GM13977 (cell line): ENCODE results near the gene PANK1.

Experiments
- DNase-seq: peaks from one replicate; pipeline ENCODE4 v3.0.0; 2012; ENCODE audit warnings: low spot score
- CTCF ChIP-seq: IDR thresholded peaks from 2 replicates; pipeline ENCODE4 v1.5.1; 2012; ENCODE audit warnings: mild to moderate bottlenecking, control low read depth; ENCODE audit not compliant: insufficient read depth; ENCODE audit errors: extremely low read depth, missing control alignments
- in situ Hi-C: fragments of 300-500 bp; cut with MboI; formaldehyde crosslinking; loops from one replicate; pipeline ENCODE4 v1.12.0; 2022; ENCODE audit warnings: low sequenced_read_pairs, low pct_unique_long_range_greater_than_20kb, mixed read lengths, inconsistent platforms; ENCODE audit not compliant: unreplicated experiment

PANK1 gene

GRCh38 chr10:89683883-89684282, 38.8 kb upstream of the PANK1 start:
- TF ChIP-seq CTCF, result no peak
- DNase-seq, result no peak
- in situ Hi-C loops, result no loop called here

DNA sequence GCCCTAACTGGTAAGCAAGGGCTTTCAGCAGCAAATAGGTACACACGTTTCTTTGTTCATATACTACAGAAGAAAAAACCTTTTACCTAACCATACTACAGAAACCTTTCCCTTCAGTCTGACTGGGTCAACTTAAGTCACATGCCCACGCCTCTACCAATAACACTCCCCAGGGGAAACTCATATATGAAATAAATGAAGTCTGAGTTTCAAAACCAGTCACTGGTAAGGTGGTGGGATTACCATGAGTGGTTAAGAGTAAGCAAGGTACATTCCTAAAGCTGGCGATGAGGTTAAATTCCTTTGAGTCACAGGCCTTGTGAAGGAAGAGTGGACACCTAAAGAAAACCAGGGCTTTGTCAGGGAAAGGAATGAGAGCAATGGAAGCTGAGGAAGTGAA, 34.9 kb upstream of the PANK1 start:
- in situ Hi-C loops, result no loop called here
- no peak for DNase-seq
- no peak for TF ChIP-seq CTCF

GRCh38 chr10:89677341-89677740, 32.3 kb upstream of the PANK1 start:
- TF ChIP-seq CTCF, result no peak
- in situ Hi-C loops, result no loop called here
- no peak for DNase-seq

GRCh38 chr10:89670926-89671325, 25.9 kb upstream of the PANK1 start:
- in situ Hi-C loops, result no loop called here
- no peak for TF ChIP-seq CTCF
- no peak for DNase-seq

- TF ChIP-seq CTCF, result no peak
- in situ Hi-C loops, result no loop called here
- DNase-seq, result no peak
Measured at GRCh38 chr10:89669985-89670384, 24.9 kb upstream of the PANK1 start.

DNA sequence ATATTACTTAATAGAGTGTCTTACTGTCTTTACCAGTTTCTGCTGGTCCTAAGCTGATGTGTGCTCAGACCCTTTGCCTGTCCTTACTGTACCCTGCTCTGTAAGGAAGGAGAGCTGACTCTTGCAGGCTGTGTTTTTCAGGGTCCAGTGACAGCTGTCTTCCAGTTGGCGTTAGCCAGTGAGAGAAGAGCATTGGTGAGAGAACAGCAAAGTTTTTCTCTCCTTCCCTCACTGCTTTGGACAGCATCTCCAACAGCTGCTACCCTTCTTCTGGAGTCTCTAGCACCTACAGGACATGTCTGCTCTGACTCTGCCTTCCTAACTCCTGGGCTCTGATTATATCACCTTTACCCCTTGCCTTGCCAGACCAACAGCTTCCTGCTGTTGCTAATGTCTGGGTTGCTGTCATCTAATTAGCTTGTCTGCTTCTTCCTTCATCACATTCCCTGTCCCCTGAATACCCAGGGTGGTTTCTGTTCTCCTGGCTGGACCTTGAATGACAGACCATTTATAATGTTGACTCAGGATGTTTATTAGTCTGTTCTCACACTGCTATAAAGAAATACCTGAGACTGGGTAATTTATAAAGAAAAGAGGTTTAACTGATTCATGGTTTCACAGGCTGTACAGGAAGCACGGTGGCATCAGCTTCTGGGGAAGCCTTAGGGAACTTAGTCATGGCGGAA, 23.5 kb upstream of the PANK1 start:
- no peak for TF ChIP-seq CTCF
- DNase-seq, result no peak
- in situ Hi-C loops, result no loop called here
